Head of caudate nucleus (tissue), 42 donors: ENCODE measurements around the gene PITPNM1.
A peak's percentile ranks its signal among the peaks of the same experiment; 100 is the strongest.

Experiments used
- DNase-seq, 42 donors: peaks; one replicate each; pipeline versions ENCODE4 v3.0.0 to v3.0.0-alpha.2; 2020 to 2021; ENCODE audit warnings: mixed read lengths in 7 of 42
- intact Hi-C: fragments of 100-400 bp; cut with DNase I; formaldehyde crosslinking; loops from one replicate; pipeline ENCODE4 v1.15.0; 2022

PITPNM1 gene

DNA sequence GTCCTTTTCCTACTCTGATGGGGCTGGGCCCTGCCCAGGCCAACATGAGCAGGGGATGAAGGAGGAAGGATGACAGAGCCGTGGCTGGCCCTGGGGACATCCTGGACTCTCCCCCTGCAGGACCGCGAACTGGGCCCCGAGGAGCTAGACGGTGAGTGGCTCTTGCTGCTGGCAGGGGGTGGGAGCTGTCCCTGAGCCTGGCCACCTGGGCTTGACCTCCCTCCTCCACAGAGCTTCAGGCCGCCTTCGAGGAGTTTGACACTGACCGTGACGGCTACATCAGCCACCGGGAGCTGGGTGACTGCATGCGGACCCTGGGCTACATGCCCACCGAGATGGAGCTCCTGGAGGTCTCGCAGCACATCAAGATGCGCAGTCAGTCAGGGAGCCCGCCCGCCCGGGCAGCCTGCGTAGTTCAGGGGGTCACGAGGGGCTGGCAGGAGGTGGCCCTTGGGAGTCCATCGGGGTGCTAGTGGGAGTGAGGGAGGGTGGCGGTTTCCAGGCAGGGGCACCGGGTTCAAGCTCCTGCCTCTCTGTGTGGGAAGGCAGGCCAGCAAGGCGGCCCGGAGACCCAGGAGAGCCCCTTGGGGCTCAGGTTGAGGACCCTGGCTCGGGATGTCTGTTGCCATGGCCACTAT, 49.0 kb downstream of the PITPNM1 start:
- no peak for DNase-seq

GRCh38 chr11:67455054-67455453, 50.1 kb downstream of the PITPNM1 start, which contains the start of gene CABP4:
CABP4 (plus strand) TSS chr11:67455354; CDS start chr11:67455424, 70 bp downstream.
- intact Hi-C loops, result no loop called here
- DNase-seq, result no peak

More for the DNA sequence above, 49.0 kb downstream of the PITPNM1 start:
- intact Hi-C loops, result no loop called here

DNA sequence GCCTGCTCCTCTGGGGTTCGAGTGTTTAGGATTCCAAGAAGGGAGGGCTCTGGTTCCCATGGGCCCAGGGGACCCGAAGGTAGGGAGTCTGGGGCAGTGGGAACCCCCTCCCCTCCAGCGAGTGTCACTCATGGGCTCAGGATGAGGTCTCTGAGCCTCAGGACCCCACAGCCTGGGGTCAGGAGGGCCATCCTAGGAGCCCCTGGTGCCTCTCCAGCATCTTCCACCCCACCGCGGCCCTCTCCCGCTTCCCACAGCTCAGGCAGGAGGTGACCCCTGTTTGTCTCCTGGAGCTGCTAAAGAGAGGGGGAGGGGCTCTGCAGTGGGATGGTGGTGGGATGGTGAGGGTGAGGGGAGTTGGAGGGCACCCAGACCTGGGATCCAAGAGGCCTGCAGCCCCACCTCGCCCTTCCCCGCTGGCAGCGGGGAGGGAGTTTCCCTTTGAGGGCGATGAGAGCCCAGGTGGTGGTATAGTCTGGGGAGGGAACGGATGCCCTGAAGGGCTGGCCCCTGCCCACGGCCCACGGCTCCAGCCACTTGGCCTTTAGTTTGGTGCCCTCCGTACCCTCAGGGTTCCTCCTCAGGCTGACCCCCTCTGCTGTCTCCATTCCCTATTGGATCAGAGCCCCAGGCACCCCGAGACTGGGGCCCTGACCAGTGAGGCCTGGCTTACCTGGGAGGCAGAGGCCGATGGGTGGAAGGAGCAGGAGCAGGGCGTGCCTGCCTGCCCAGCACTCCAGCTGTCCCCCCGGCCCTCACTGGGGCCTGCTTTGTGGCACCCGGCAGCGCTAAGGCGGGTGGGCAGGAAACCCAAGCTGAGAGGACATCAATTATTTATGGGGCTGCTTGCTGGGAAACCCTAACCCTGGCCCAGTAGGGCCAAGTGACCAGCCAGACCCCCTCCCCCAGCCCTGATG, 51.1 kb downstream of the PITPNM1 start:
- DNase-seq, result no peak

DNA sequence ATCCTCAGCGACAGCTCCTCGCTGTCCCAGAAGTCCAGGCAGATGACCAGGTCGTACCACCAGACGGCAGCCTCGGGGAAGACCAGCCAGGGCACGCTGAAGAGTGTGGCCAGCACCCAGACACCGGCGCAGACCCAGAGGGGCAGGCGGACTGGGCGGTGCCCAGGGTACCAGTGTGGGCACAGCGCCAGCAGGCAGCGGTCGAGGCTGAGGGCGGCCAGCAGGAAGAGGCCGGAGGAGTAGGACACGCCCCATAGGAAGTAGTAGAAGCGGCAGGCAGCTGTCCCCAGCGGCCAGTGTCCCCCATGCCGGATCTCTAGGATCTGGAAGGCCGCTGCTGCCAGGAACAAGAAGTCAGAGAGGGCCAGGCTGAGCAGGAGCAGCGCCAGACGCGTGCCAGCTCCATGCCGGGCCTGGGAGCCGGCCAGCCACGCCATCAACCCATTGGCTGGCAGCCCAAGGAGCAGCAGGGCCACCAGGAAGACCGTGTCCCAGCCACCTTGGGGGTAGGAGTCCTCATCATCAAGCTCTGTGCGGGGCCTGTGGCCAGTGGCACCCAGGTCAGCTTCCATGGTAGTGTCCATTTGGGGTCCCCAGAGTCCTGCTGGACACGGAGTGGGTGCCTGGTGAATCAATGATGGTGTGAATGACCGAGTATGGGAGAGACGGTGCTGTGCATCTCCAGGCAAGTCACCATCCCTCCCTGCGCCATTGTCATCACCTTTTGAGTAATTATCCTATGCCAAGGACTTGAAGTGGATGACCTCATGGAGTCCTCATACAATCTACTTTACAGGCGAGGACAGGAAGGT, 52.8 kb downstream of the PITPNM1 start, which contains the start of gene GPR152:
GPR152 (minus strand) TSS at position 589 of the 812 bp plus-strand sequence; CDS start at position 584, 5 bp downstream.
- DNase-seq, result peak in 1 of 42 donors; percentile 24
- intact Hi-C loops, result no loop called here

More for the DNA sequence above, 51.1 kb downstream of the PITPNM1 start:
- intact Hi-C loops, result no loop called here

DNA sequence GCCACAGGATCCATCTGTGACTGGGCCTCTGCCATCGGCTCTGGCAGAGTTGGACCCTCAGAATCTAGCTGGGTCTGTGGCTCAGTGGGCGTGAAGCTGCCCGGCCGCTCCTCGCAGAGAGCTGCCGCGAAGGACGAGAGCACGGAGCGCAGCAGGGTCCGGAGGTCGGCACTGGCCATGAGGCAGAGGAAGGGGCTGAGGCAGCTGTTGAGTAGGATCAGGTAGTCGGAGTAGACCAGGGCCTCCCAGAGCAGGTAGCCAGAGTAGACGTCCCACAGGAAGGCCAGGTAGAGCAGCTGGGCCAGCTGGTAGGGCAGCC, 53.5 kb downstream of the PITPNM1 start:
- no peak for DNase-seq
- intact Hi-C loops, result no loop called here

DNA sequence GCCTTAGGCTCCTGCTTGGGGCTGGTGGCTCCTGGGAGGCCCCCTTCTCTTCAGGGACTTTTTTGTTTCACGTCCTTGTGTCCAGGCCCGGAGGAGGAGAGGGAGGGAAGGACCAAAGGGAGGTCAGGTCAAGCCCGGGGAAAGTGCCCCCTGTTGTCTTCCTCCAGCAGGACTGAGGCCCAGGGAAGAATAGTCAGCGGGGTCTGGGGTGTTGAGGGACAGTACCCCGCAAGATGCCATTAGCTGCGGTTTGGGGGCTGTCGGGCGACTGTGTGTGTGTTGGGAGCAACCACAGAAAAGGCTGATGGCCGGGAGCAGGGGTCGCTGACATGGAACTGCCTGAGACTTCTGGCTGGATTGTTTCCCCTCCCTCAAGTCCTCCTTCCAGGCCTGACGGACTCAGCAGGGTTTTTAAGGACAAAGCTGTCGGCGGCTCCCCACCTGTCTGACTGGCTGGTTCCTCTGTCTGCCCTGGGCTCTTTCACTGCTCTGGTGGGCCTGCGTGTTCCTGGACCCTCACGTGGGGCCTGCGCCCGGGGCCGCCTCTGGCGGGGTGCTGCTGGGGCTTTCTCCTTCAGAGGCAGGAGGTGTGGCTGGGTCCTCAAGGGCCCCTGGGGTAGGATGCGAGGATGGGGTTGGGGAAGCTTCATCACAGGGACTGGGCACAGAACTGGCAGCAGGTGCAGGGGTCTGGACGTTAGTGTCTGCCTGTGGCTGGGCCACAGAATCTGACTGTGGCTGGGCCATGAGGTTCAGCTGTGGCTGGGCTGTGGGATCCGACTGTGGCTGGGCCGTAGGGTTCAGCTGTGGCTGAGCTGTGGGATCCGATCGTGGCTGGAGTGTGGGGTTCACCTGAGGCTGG, 54.1 kb downstream of the PITPNM1 start:
- intact Hi-C loops, result no loop called here
- no peak for DNase-seq

DNA sequence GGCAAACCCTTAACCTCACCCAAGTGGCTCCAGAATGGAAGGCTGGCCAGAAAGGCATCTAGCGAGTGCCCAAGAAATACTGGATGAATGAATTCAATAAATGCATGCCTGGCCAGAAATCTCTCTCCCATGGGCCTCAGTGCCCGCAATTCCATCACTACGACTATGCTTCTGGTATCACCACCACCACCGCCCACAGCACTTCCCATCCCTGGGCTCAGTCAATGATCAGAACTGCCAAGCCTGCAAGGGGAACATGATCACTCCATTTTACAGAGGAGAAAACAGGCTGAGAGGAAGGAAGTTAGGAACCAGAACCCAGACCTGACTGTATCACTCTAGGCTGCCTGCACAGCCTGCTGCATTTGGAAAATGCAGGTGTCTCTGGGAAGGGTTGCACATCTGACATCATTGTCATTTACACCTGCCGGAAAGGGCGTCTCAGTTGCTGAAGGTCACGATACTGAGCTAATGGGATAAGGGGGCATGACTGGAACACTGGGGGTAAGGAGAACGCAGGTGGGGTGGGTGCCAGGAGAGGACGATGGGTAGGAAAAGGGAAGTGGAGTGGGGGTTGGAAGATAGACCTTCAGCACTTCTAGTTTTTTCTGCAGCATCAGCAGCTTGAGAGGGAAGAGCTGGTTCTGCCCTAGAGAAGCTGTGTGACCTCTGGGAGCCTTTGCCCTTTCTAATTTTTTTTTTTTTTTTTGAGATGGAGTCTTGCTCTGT, 55.9 kb downstream of the PITPNM1 start:
- intact Hi-C loops, result no loop called here
- DNase-seq, result peak in 1 of 42 donors; percentile 26

DNA sequence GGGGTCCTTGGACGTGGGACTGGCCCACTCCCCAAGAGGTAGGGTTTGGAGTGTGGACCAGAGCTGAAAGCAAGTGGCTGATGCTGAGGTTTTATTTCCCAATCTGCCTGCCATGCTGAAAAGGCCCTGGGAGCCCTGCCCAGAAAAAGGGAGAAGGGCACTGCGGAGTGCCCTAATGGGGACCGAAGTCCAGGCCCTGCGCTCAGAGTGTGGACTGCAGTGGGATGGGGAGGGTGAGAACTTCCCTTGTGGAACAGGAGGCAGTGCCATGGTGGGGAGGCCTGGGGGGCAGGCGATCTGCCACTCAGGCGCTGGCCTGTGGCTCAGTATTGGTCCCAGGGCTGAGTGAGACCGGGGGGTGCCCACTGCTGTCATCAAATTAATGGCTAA, 56.9 kb downstream of the PITPNM1 start:
- DNase-seq, result no peak
- intact Hi-C loops, result no loop called here

DNA sequence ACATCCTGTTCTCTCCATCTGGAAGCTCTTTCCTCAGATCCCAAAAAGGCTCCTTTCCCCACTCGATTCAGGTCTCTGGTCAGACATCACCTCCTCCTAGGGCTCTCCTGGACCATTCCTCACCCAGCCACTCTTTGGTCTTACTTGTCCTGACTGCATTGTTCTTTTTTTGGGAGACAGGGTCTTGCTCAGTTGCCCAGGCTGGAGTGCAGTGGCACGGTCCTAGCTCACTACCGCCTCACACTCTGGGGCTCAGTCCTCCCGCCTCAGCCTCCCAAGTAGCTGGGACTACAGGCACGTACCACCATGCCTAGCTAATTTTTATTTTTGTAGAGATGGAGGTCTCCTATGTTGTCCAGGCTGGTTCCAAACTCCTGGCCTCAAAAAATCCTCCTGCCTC, 59.6 kb downstream of the PITPNM1 start:
- no peak for DNase-seq
- intact Hi-C loops, result no loop called here

DNA sequence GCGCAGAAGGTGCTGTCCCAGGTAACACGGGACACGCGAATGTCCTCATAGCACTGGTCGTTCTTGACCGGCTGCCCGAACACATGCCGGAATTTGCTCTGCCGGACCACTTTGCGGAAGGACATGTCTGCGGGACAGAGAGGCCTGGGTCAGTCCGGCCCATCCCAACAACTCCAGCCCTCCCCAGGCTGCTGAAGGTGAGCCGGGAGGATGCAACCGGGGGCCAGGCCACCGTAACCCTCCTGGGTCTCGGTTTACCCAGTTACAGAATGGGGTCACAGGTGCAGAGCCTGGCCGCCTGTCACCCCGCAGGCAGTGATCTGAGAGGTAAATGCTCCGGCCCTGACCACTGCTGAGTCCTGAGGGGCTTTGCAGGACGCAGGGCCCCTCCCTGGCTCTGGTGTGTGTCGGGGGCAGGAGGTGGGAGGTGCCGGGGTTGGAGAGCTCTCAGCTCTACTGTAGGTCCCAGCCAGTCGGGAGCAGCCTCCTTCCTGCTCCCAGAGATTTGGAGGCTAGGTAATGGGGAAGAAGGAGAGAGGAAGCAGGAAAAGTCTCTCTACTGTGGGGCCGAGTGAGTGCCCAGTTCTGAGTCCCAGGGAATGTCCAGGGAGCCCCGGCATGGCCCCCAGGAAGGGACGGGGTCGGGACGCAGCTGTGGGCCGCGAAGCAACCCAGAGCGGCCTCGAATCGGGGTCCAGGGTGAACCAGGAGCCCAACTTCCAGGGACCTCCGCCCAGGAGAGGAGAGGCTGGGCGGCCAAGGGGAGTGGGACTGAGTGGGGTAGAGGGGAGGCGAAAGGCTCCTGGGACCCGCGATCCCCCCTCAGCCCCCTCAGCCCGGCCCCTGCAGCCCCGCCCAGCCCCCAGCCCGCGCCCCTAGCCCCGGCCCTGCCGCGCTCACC, 62.4 kb downstream of the PITPNM1 start:
- intact Hi-C loops, result no loop called here
- DNase-seq, result no peak
